ENCODE data around the gene CFLAR. TPM values are rescaled to one million over a fixed set of nuclear protein-coding genes. Genes with fewer than 3 reads are reported as not detected.
"Not testable (repeated sequence)": the region's sequence is repeated elsewhere in the genome, so short reads cannot be mapped to it uniquely, and the experiment has no call there.

CFLAR gene
- total RNA-seq, 1 donor from 2014 or later, result 457 TPM

GRCh38 chr2:201154615-201155399 is 38.8 kb downstream of the CFLAR start:
- DNase-seq (ENCODE audit: low spot score), result no peak
- peaks cover 45% of the 10 kb centered on the region for H3K4me1 Mint-ChIP-seq (ENCODE audit: low read depth)
- H3K9me3 Mint-ChIP-seq, result no peaks in the 10 kb centered on the region
- no peaks in the 10 kb centered on the region for H3K27me3 Mint-ChIP-seq (ENCODE audit: insufficient read depth)
- intact Hi-C loops (cut with micrococcal nuclease), result no loop called here
- H3K36me3 Mint-ChIP-seq (ENCODE audit: low read depth), result peaks cover 58% of the 10 kb centered on the region
- H3K4me3 Mint-ChIP-seq, result no peak overlapping the region
- H3K27ac Mint-ChIP-seq, result peak overlapping the region; percentile 9

- Mint-ChIP-seq H3K36me3 (ENCODE audit: low read depth) (peaks cover 59% of the 10 kb centered on the region), H3K4me1 (ENCODE audit: low read depth) (peaks cover 37% of the 10 kb centered on the region), H3K27me3 (ENCODE audit: insufficient read depth) (no peaks in the 10 kb centered on the region), H3K4me3 (no peak overlapping the region), H3K9me3 (no peaks in the 10 kb centered on the region), H3K27ac (no peak overlapping the region)
- DNase-seq (ENCODE audit: low spot score), result no peak
- intact Hi-C loops (cut with micrococcal nuclease), result no loop called here
Observed at GRCh38 chr2:201156036-201156435, 40.1 kb downstream of the CFLAR start.

GRCh38 chr2:201156640-201157039 is 40.7 kb downstream of the CFLAR start:
- no peak for DNase-seq (ENCODE audit: low spot score)
- H3K4me3 Mint-ChIP-seq, result no peak overlapping the region
- no peak overlapping the region for H3K27ac Mint-ChIP-seq
- no peaks in the 10 kb centered on the region for H3K27me3 Mint-ChIP-seq (ENCODE audit: insufficient read depth)
- peaks cover 53% of the 10 kb centered on the region for H3K36me3 Mint-ChIP-seq (ENCODE audit: low read depth)
- no peaks in the 10 kb centered on the region for H3K9me3 Mint-ChIP-seq
- H3K4me1 Mint-ChIP-seq (ENCODE audit: low read depth), result peaks cover 31% of the 10 kb centered on the region
- intact Hi-C loops (cut with micrococcal nuclease), result no loop called here

GRCh38 chr2:201157694-201158093 is 41.7 kb downstream of the CFLAR start:
- intact Hi-C loops (cut with micrococcal nuclease), result loop anchor here (1.0 kb wide), 2 partner anchors 40 to 86 kb away; partner anchors contain the start of gene HYCC2
- no peaks in the 10 kb centered on the region for H3K9me3 Mint-ChIP-seq
- peaks cover 29% of the 10 kb centered on the region for H3K4me1 Mint-ChIP-seq (ENCODE audit: low read depth)

GRCh38 chr2:201158111-201158929 is 42.4 kb downstream of the CFLAR start:
- intact Hi-C loops (cut with micrococcal nuclease), result loop anchor here (1.0 kb wide), 2 partner anchors 41 to 87 kb away; partner anchors contain the start of gene HYCC2
- Mint-ChIP-seq H3K27me3 (ENCODE audit: insufficient read depth) (no peaks in the 10 kb centered on the region), H3K4me3 (no peak overlapping the region), H3K36me3 (ENCODE audit: low read depth) (peaks cover 56% of the 10 kb centered on the region), H3K4me1 (ENCODE audit: low read depth) (peaks cover 25% of the 10 kb centered on the region), H3K27ac (peak overlapping the region; percentile 21), H3K9me3 (no peaks in the 10 kb centered on the region)
- DNase-seq (ENCODE audit: low spot score), result peak; percentile 41

More at GRCh38 chr2:201157694-201158093, 41.7 kb downstream of the CFLAR start:
- peak overlapping the region; percentile 21 for H3K27ac Mint-ChIP-seq
- no peaks in the 10 kb centered on the region for H3K27me3 Mint-ChIP-seq (ENCODE audit: insufficient read depth)
- no peak for DNase-seq (ENCODE audit: low spot score)
- no peak overlapping the region for H3K4me3 Mint-ChIP-seq
- peaks cover 54% of the 10 kb centered on the region for H3K36me3 Mint-ChIP-seq (ENCODE audit: low read depth)

GRCh38 chr2:201164166-201164565 is 48.2 kb downstream of the CFLAR start:
- Mint-ChIP-seq H3K36me3 (ENCODE audit: low read depth) (peaks cover 59% of the 10 kb centered on the region), H3K27me3 (ENCODE audit: insufficient read depth) (no peaks in the 10 kb centered on the region), H3K9me3 (peaks cover 11% of the 10 kb centered on the region), H3K4me1 (ENCODE audit: low read depth) (no peaks in the 10 kb centered on the region), H3K4me3 (no peak overlapping the region), H3K27ac (no peak overlapping the region)
- intact Hi-C loops (cut with micrococcal nuclease), result no loop called here
- DNase-seq (ENCODE audit: low spot score), result no peak

GRCh38 chr2:201167546-201167945 is 51.6 kb downstream of the CFLAR start:
- H3K36me3 Mint-ChIP-seq (ENCODE audit: low read depth), result peaks cover 41% of the 10 kb centered on the region
- no peaks in the 10 kb centered on the region for H3K27me3 Mint-ChIP-seq (ENCODE audit: insufficient read depth)
- H3K4me1 Mint-ChIP-seq (ENCODE audit: low read depth), result no peaks in the 10 kb centered on the region
- DNase-seq (ENCODE audit: low spot score), result no peak
- peaks cover 14% of the 10 kb centered on the region for H3K9me3 Mint-ChIP-seq
- intact Hi-C loops (cut with micrococcal nuclease), result no loop called here
- H3K4me3 Mint-ChIP-seq, result no peak overlapping the region
- no peak overlapping the region for H3K27ac Mint-ChIP-seq

- H3K27me3 Mint-ChIP-seq (ENCODE audit: insufficient read depth); H3K4me1 Mint-ChIP-seq (ENCODE audit: low read depth); intact Hi-C loops (cut with micrococcal nuclease); H3K4me3 Mint-ChIP-seq; DNase-seq (ENCODE audit: low spot score): not testable (repeated sequence)
- Mint-ChIP-seq H3K9me3 (peaks cover 14% of the 10 kb centered on the region), H3K36me3 (ENCODE audit: low read depth) (peaks cover 32% of the 10 kb centered on the region), H3K27ac (peak overlapping the region; percentile 24)
Observed at GRCh38 chr2:201168496-201168895, 52.5 kb downstream of the CFLAR start.

- Mint-ChIP-seq H3K36me3 (ENCODE audit: low read depth) (peaks cover 17% of the 10 kb centered on the region), H3K4me3 (no peak overlapping the region), H3K27me3 (ENCODE audit: insufficient read depth) (no peaks in the 10 kb centered on the region), H3K4me1 (ENCODE audit: low read depth) (no peaks in the 10 kb centered on the region), H3K27ac (peak overlapping the region; percentile 53), H3K9me3 (peaks cover 14% of the 10 kb centered on the region)
- DNase-seq (ENCODE audit: low spot score), result no peak
- intact Hi-C loops (cut with micrococcal nuclease), result no loop called here
Observed at GRCh38 chr2:201171259-201171814, 55.4 kb downstream of the CFLAR start.

GRCh38 chr2:201172279-201172678 is 56.3 kb downstream of the CFLAR start:
- H3K9me3 Mint-ChIP-seq, result peaks cover 14% of the 10 kb centered on the region

GRCh38 chr2:201174687-201175086 is 58.7 kb downstream of the CFLAR start:
- Mint-ChIP-seq H3K4me1 (ENCODE audit: low read depth) (peaks cover 9% of the 10 kb centered on the region), H3K4me3 (no peak overlapping the region), H3K36me3 (ENCODE audit: low read depth) (no peaks in the 10 kb centered on the region), H3K27ac (no peak overlapping the region), H3K27me3 (ENCODE audit: insufficient read depth) (no peaks in the 10 kb centered on the region), H3K9me3 (peaks cover 4% of the 10 kb centered on the region)
- DNase-seq (ENCODE audit: low spot score), result no peak
- intact Hi-C loops (cut with micrococcal nuclease), result loop anchor here (5.0 kb wide), 1 partner anchor 597 kb away; no protein-coding TSS in a partner anchor

More at GRCh38 chr2:201172279-201172678, 56.3 kb downstream of the CFLAR start:
- Mint-ChIP-seq H3K27me3 (ENCODE audit: insufficient read depth) (no peaks in the 10 kb centered on the region), H3K27ac (no peak overlapping the region), H3K36me3 (ENCODE audit: low read depth) (peaks cover 10% of the 10 kb centered on the region), H3K4me1 (ENCODE audit: low read depth) (peaks cover 3% of the 10 kb centered on the region), H3K4me3 (no peak overlapping the region)
- intact Hi-C loops (cut with micrococcal nuclease), result no loop called here
- DNase-seq (ENCODE audit: low spot score), result no peak

- H3K9me3 Mint-ChIP-seq, result peaks cover 4% of the 10 kb centered on the region
- intact Hi-C loops (cut with micrococcal nuclease), result loop anchor here (2.0 to 5.0 kb wide), 2 partner anchors 463 to 599 kb away; no protein-coding TSS in a partner anchor
- no peak for DNase-seq (ENCODE audit: low spot score)
- H3K4me1 Mint-ChIP-seq (ENCODE audit: low read depth), result peaks cover 17% of the 10 kb centered on the region
- H3K27ac Mint-ChIP-seq, result no peak overlapping the region
- H3K36me3 Mint-ChIP-seq (ENCODE audit: low read depth), result no peaks in the 10 kb centered on the region
- no peaks in the 10 kb centered on the region for H3K27me3 Mint-ChIP-seq (ENCODE audit: insufficient read depth)
- no peak overlapping the region for H3K4me3 Mint-ChIP-seq
Observed at GRCh38 chr2:201176081-201176481, 60.1 kb downstream of the CFLAR start.
